IPS-18c (cell line): ENCODE data around the gene SSR1.
A peak's percentile ranks its signal among the peaks of the same experiment; 100 is the strongest.
"Not testable (repeated sequence)": the region's sequence is repeated elsewhere in the genome, so short reads cannot be mapped to it uniquely, and the experiment has no call there.

Source experiments
- H3K4me3 ChIP-seq: 2 replicates; pipeline ENCODE4 v1.7.0; 2013; ENCODE audit warnings: low read depth, mild to moderate bottlenecking, low read length, moderate library complexity; ENCODE audit not compliant: insufficient read depth
- H3K9me3 ChIP-seq: one replicate; pipeline ENCODE4 v1.6.1; 2013; ENCODE audit warnings: mild to moderate bottlenecking, low read length, moderate library complexity; ENCODE audit not compliant: control insufficient read depth, insufficient read depth

The SSR1 gene

GRCh38 chr6:7312616-7313504, at the start of gene SSR1:
TSS of gene SSR1 (minus strand) at chr6:7313199. CDS start at chr6:7313120, 79 bp downstream.
- peak within 1 kb of the TSS; percentile 97 for H3K4me3 ChIP-seq
- no peaks in the 10 kb centered on the region for H3K9me3 ChIP-seq

GRCh38 chr6:7351916-7352315, 38.9 kb upstream of the SSR1 start:
- not testable (repeated sequence) for H3K4me3 ChIP-seq, H3K9me3 ChIP-seq

GRCh38 chr6:7350591-7350990, 37.6 kb upstream of the SSR1 start:
- not testable (repeated sequence) for H3K4me3 ChIP-seq, H3K9me3 ChIP-seq

GRCh38 chr6:7347551-7347997, 34.6 kb upstream of the SSR1 start:
- H3K9me3 ChIP-seq, H3K4me3 ChIP-seq: not testable (repeated sequence)

- not testable (repeated sequence) for H3K9me3 ChIP-seq, H3K4me3 ChIP-seq
Observed at GRCh38 chr6:7344773-7345450, 31.9 kb upstream of the SSR1 start.

GRCh38 chr6:7343546-7344475, 30.8 kb upstream of the SSR1 start:
- H3K9me3 ChIP-seq = no peaks in the 10 kb centered on the region
- H3K4me3 ChIP-seq = no peak overlapping the region

- no peak overlapping the region for H3K4me3 ChIP-seq
- H3K9me3 ChIP-seq = no peaks in the 10 kb centered on the region
Observed at GRCh38 chr6:7341989-7342742, 29.2 kb upstream of the SSR1 start.

GRCh38 chr6:7341271-7341670, 28.3 kb upstream of the SSR1 start:
- Histone ChIP-seq H3K4me3 (no peak overlapping the region), H3K9me3 (no peaks in the 10 kb centered on the region)

GRCh38 chr6:7339007-7339732, 26.2 kb upstream of the SSR1 start:
- not testable (repeated sequence) for H3K4me3 ChIP-seq, H3K9me3 ChIP-seq

GRCh38 chr6:7338031-7338430, 25.0 kb upstream of the SSR1 start:
- peaks cover 2% of the 10 kb centered on the region for H3K9me3 ChIP-seq
- no peak overlapping the region for H3K4me3 ChIP-seq

GRCh38 chr6:7335519-7335918, 22.5 kb upstream of the SSR1 start:
- H3K9me3 ChIP-seq = peaks cover 2% of the 10 kb centered on the region
- H3K4me3 ChIP-seq = no peak overlapping the region

- Histone ChIP-seq H3K4me3 (no peak overlapping the region), H3K9me3 (peaks cover 2% of the 10 kb centered on the region)
Observed at GRCh38 chr6:7334685-7335084, 21.7 kb upstream of the SSR1 start.

GRCh38 chr6:7332090-7332745, 19.2 kb upstream of the SSR1 start:
- H3K4me3 ChIP-seq = no peak overlapping the region
- H3K9me3 ChIP-seq = peaks cover 2% of the 10 kb centered on the region

- peaks cover 2% of the 10 kb centered on the region for H3K9me3 ChIP-seq
- no peak overlapping the region for H3K4me3 ChIP-seq
Observed at GRCh38 chr6:7331452-7331851, 18.5 kb upstream of the SSR1 start.

- H3K9me3 ChIP-seq = no peaks in the 10 kb centered on the region
- no peak overlapping the region for H3K4me3 ChIP-seq
Observed at GRCh38 chr6:7328243-7328642, 15.2 kb upstream of the SSR1 start.

- Histone ChIP-seq H3K9me3 (no peaks in the 10 kb centered on the region), H3K4me3 (no peak overlapping the region)
Observed at GRCh38 chr6:7325750-7326149, 12.8 kb upstream of the SSR1 start.
